Hematopoietic multipotent progenitor cell treated with erythropoietin and hydrocortisone succinate and interleukin-3 and kit ligand, for 8 days (in vitro differentiated cells): ENCODE measurements around the gene RAB4A.

Experiments
- DNase-seq: peaks from one replicate; pipeline ENCODE4 v3.0.0-alpha.2; 2015

RAB4A gene, protein sequence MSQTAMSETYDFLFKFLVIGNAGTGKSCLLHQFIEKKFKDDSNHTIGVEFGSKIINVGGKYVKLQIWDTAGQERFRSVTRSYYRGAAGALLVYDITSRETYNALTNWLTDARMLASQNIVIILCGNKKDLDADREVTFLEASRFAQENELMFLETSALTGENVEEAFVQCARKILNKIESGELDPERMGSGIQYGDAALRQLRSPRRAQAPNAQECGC

GRCh38 chr1:229270547-229271447 is at the start of gene RAB4A:
Gene RAB4A (plus strand): TSS chr1:229271111. CDS start chr1:229271340, 229 bp downstream.
- peak; percentile 87 for DNase-seq

DNA sequence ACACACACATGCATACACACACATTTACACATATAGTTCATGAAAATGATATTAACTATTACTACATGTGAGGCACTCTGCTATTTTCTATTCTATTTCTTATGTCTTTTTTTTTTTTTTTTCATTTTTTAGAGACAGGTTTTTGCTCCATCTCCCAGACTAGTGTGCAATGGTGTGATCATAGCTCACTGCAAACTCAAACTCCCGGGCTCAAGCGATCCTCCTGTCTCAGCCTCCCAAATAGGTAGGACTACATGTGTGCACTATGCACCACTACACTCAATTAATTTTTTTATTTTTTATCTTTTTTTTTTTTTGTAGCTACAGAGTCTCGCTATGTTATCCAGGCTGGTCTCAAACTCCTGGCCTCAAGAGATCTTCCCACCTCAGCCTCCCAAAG is 48.8 kb upstream of the RAB4A start:
- no peak for DNase-seq

GRCh38 chr1:229223498-229223897 is 47.4 kb upstream of the RAB4A start:
- DNase-seq: no peak

DNA sequence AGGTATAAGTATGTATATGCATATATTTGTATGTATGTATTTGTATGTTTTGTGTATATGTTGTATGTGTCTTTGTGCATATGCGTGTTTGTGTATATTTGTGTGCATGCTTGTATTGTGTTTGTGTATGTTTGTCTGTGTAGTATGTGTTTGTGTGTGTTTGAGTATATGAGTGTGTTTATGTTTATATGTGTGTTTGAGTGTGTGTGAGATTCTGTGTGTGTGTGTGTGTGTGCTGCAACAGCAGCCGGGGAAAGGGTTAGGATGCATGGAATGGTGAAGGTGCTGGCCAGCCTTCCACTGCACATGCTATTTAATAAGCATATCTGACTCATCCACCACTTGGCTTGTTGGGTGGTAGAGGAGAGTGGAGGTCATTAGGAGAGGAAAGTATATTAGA is 46.6 kb upstream of the RAB4A start:
- DNase-seq: no peak

DNA sequence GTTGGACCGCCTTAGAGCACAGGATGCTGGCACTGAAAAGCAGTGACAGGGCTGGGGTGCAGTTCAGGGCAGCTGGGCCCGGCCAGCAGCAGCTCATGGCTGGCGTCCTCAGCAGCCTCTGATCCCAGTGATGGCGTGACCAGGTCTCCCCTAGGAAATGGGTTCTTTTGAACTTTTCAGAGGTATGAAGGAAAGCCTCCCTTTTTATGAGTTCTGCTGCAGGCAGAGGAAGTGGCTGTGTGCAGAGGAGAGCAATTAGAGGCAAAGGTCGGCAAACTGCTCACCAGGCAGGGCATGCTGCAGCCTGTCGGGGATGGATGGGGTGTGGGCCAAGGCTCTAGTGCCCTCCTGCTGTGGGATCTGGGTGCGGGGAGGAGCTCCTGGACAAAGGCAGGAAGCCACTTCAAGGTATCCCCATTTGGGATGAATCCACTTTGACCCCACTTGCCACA is 45.6 kb upstream of the RAB4A start:
- DNase-seq: no peak

GRCh38 chr1:229226796-229227195 is 44.1 kb upstream of the RAB4A start:
- no peak for DNase-seq

- DNase-seq: peak; percentile 72
Measured at GRCh38 chr1:229227298-229227919, 43.5 kb upstream of the RAB4A start.

- DNase-seq: no peak
Measured at GRCh38 chr1:229228522-229228921, 42.4 kb upstream of the RAB4A start.

- DNase-seq: no peak
Measured at GRCh38 chr1:229229137-229229720, 41.7 kb upstream of the RAB4A start.

- no peak for DNase-seq
Measured at GRCh38 chr1:229229721-229230139, 41.2 kb upstream of the RAB4A start.

DNA sequence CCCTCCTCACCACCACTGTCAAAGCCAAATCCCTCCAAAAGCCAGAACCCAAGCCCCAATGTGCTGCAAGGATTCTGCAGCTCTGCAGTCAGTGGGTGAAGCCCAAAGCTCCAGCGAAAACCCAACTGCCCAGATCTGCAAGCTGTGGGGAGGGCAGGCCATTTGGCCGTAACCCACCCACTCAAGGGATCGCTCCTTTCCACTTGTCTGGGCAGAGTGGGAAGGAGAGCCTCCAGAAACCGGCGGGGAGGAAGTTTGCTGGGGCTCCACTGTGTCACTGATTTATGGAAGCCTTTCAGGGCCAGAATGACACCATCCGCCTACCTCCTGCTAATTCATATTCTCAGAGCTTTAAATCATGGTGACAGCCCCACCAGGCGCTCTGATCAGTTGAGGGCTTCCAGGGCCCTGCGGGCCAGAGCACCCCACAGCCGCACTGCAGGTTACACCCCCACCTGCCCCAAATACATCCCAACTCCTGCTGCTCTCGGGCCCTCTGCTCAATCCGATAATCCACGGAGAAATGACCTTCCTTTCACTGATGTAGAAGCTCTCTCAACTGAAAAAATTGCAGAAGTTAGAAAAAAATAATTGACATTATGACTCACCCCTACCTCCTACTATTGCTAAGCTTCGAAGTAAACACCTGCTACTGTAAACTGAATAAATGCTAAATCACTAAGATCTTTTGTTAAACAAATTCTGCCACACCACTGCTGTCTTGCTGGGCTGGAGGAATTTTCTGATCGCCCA is 40.6 kb upstream of the RAB4A start:
- DNase-seq: no peak

- DNase-seq: no peak
Measured at GRCh38 chr1:229230893-229231753, 39.8 kb upstream of the RAB4A start.

DNA sequence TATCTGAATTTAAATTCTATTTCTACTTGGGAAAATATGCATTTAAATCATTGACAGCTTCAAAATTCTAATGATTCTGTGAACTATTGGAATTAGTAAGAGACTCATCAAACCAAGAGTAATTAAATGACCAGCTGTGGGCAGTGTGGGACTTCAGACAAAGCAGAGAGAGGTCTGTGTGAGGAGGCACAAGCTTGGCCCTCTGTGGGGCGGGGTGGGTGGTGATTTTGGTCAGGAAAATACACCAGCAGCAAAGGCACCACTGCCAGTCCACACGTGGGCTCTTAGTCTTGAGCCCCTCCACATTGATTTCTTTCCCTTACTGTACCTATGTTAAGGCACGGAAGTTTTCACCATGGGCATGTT is 39.2 kb upstream of the RAB4A start:
- no peak for DNase-seq

GRCh38 chr1:229234870-229235472 is 35.9 kb upstream of the RAB4A start:
- DNase-seq: no peak

GRCh38 chr1:229237320-229237719 is 33.6 kb upstream of the RAB4A start:
- no peak for DNase-seq

DNA sequence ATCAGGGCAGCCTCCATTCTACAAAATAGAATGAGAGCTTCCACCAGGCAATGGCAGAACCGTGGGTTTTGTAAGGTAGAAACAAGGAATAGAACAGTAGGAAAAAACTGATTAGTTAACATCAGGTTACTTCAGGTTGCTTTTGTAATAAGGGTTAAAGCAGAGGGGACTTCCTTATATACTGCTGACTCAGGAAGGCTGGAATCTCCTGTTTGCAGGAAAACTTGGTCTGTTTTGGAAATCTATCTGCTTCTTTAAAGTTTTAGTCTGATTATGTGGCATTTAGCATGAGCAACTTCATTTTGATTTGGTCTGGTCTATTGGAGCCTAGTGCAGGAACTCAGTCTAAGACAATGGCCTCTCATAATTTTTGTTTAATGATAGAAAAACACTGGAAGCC is 32.7 kb upstream of the RAB4A start:
- DNase-seq: no peak

- DNase-seq: no peak
Measured at GRCh38 chr1:229238674-229239415, 32.1 kb upstream of the RAB4A start.

GRCh38 chr1:229240532-229240931 is 30.4 kb upstream of the RAB4A start:
- DNase-seq: no peak

DNA sequence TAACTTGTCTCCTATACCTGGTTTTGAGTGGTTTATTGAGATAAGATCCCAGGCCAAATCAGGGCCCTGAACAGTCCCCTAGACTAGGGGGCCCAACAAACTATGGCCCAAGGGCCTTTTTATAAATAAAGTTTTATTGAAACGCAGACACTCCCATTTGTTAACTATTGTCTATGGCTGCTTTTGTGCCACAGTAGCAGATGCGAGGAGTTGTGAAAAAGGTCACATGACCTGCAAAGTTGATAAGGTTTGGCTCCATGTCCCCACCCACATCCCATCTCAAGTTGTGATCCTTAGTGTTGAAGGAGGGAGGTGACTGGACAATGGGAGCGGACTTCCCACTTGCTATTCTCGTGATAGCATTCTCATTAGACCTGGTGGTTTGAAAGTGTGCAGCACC is 29.5 kb upstream of the RAB4A start:
- DNase-seq: no peak

GRCh38 chr1:229243638-229244037 is 27.3 kb upstream of the RAB4A start:
- no peak for DNase-seq

DNA sequence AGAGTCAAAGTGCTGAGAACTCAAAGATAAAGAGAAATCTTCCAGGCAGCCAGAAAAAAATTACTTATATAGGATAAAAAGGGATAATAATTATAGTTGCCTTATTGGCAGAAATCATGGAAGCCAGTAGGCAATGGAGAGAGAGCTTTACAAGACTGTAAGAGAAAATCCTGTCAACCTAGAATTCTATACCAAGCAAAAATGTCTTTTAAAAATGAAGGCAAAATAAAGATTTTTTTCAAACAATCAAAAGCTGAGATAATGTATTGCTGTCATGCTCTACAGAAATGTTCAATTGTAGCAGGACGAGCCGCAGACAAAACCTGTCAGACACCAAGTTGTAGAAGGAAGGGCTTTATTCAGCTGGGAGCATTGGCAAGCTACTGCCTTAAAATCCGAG is 26.8 kb upstream of the RAB4A start:
- no peak for DNase-seq
